MCF 10A (cell line): ENCODE measurements around the gene ZC3H12C. TPM values are rescaled to one million over a fixed set of nuclear protein-coding genes. Genes with fewer than 3 reads are reported as not detected.
"Not testable (repeated sequence)": the region's sequence is repeated elsewhere in the genome, so short reads cannot be mapped to it uniquely, and the experiment has no call there.

Experiments used
- BruUV-seq: library from RNA; stranded (reverse); fragments of 400-500 nt; replicated peaks from 2 replicates; lab custom pipeline; 2021; lab: Mats Ljungman, UMichigan
- CTCF ChIA-PET: fragments of 300-600 bp; sonication (Branson Sonifier 250); formaldehyde crosslinking; extraction: SDS; loops from one replicate; lab custom pipeline; 2021; ENCODE audit warnings: antibody characterized with exemption, inconsistent platforms; lab: Yijun Ruan, JAX
- POLR2A ChIA-PET: fragments of 300-600, 350-650 bp; sonication (Branson Sonifier 250); formaldehyde crosslinking; extraction: SDS; loops from one replicate; lab custom pipeline; 2020; ENCODE audit warnings: antibody characterized with exemption, inconsistent platforms; lab: Yijun Ruan, JAX
- DNase-seq: peaks from one replicate; pipeline ENCODE4 v3.0.0-alpha.2; 2018; ENCODE audit not compliant: unreplicated experiment
- H3K27ac Mint-ChIP-seq: one replicate; pipeline ENCODE4 v1.8.0; 2022; ENCODE audit warnings: mild to moderate bottlenecking, low read depth, mixed read lengths; ENCODE audit not compliant: unreplicated experiment
- H3K27me3 Mint-ChIP-seq: one replicate; pipeline ENCODE4 v1.8.0; 2022; ENCODE audit warnings: mixed read lengths; ENCODE audit not compliant: insufficient read depth, unreplicated experiment
- H3K36me3 Mint-ChIP-seq: one replicate; pipeline ENCODE4 v1.8.0; 2022; ENCODE audit warnings: mild to moderate bottlenecking, moderate library complexity, mixed read lengths; ENCODE audit not compliant: insufficient read depth, unreplicated experiment
- H3K4me1 Mint-ChIP-seq: one replicate; pipeline ENCODE4 v1.8.0; 2022; ENCODE audit warnings: mixed read lengths; ENCODE audit not compliant: insufficient read depth, unreplicated experiment
- H3K4me3 Mint-ChIP-seq: one replicate; pipeline ENCODE4 v1.8.0; 2022; ENCODE audit warnings: mild to moderate bottlenecking, moderate library complexity, mixed read lengths; ENCODE audit not compliant: unreplicated experiment
- H3K9me3 Mint-ChIP-seq: one replicate; pipeline ENCODE4 v1.8.0; 2022; ENCODE audit warnings: mixed read lengths; ENCODE audit not compliant: unreplicated experiment
- intact Hi-C: fragments of 100-400 bp; cut with micrococcal nuclease; formaldehyde crosslinking; loops from 2 replicates; pipeline ENCODE4 v1.14.1; 2022
- total RNA-seq: library from RNA; stranded (reverse); gene quantifications from 2 replicates; pipeline ENCODE4 v1.2.3, GENCODE V29; 2022
- TF ChIP-seq, protein P1 (sequence below): fragments of 200-600 bp; IDR thresholded peaks from one replicate; pipeline ENCODE4 v1.8.0; 2022; ENCODE audit warnings: antibody characterized with exemption, mild to moderate bottlenecking; ENCODE audit not compliant: unreplicated experiment

The ZC3H12C gene
- total RNA-seq, 1 experiment from 2014 or later = 37.7 TPM

- H3K9me3 Mint-ChIP-seq = no peaks in the 10 kb centered on the region
- POLR2A ChIA-PET = interaction anchor here (0.7 to 8.1 kb wide), 2 partner anchors 8 to 243 kb away, joined by 3 to 61 read pairs; no protein-coding TSS in a partner anchor
- BruUV-seq = no TSS peak
- H3K27me3 Mint-ChIP-seq = no peaks in the 10 kb centered on the region
- H3K4me1 Mint-ChIP-seq = peaks cover 30% of the 10 kb centered on the region
- no peak overlapping the region for H3K4me3 Mint-ChIP-seq
- no peak for DNase-seq
- H3K27ac Mint-ChIP-seq = peak overlapping the region; percentile 89
- intact Hi-C loops = no loop called here
- H3K36me3 Mint-ChIP-seq = no peaks in the 10 kb centered on the region
- TF ChIP-seq, protein P1, sequence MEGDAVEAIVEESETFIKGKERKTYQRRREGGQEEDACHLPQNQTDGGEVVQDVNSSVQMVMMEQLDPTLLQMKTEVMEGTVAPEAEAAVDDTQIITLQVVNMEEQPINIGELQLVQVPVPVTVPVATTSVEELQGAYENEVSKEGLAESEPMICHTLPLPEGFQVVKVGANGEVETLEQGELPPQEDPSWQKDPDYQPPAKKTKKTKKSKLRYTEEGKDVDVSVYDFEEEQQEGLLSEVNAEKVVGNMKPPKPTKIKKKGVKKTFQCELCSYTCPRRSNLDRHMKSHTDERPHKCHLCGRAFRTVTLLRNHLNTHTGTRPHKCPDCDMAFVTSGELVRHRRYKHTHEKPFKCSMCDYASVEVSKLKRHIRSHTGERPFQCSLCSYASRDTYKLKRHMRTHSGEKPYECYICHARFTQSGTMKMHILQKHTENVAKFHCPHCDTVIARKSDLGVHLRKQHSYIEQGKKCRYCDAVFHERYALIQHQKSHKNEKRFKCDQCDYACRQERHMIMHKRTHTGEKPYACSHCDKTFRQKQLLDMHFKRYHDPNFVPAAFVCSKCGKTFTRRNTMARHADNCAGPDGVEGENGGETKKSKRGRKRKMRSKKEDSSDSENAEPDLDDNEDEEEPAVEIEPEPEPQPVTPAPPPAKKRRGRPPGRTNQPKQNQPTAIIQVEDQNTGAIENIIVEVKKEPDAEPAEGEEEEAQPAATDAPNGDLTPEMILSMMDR = no peak
- CTCF ChIA-PET = interaction anchor here (0.6 to 1.1 kb wide), 2 partner anchors 12 to 133 kb away, joined by 4 read pairs; no protein-coding TSS in a partner anchor
These were observed 94.5 kb downstream of the ZC3H12C start for GRCh38 chr11:110187731-110188130.

GRCh38 chr11:110190885-110191284 is 97.7 kb downstream of the ZC3H12C start:
- no peaks in the 10 kb centered on the region for H3K27me3 Mint-ChIP-seq
- no peak for DNase-seq
- POLR2A ChIA-PET = interaction anchor here (0.5 to 1.6 kb wide), 3 partner anchors 11 to 1473 kb away, joined by 3 to 5 read pairs (median 3); no protein-coding TSS in a partner anchor
- no peaks in the 10 kb centered on the region for H3K36me3 Mint-ChIP-seq
- H3K27ac Mint-ChIP-seq = peak overlapping the region; percentile 79
- H3K4me3 Mint-ChIP-seq = no peak overlapping the region
- TF ChIP-seq, protein P1 = no peak
- no TSS peak for BruUV-seq
- intact Hi-C loops = no loop called here
- peaks cover 22% of the 10 kb centered on the region for H3K4me1 Mint-ChIP-seq
- H3K9me3 Mint-ChIP-seq = no peaks in the 10 kb centered on the region
- CTCF ChIA-PET = interaction anchor here (1.4 to 1.7 kb wide), 2 partner anchors 12 to 244 kb away, joined by 3 to 5 read pairs; no protein-coding TSS in a partner anchor

DNA sequence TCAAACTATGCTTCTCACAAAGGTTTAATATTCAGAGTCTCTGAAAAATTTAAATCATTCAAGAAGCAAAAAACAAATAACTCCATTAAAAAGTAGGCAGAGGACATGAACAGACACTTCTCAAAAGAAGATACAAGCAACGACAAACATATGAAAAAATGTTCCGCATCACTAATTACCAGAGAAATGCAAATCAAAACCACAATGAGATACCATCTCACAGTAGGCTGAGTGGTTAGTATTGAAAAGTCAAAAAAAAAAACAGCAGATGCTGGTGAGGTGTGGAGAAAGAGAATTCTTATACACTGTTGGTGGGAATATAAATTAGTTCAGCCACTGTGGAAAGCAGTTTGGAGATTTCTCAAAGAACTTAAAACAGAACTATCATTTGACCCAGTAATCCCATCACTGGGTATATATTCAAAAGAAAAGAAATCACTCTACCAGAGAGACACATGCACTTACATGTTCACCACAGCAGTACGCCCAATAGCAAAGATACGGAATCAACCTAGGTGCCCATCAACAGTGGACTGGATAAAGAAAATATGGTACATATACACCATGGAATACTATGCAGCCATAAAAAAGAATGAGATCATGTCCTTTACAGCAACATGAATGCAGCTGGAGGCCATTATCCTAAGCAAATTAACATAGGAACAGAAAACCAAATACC is 99.6 kb downstream of the ZC3H12C start:
- H3K27me3 Mint-ChIP-seq, H3K9me3 Mint-ChIP-seq, DNase-seq, H3K4me3 Mint-ChIP-seq, H3K36me3 Mint-ChIP-seq, intact Hi-C loops, BruUV-seq: not testable (repeated sequence)
- ChIA-PET CTCF (interaction anchor here (0.7 to 0.9 kb wide), 2 partner anchors 57 to 340 kb away, joined by 3 read pairs; no protein-coding TSS in a partner anchor), POLR2A (interaction anchor here (10.5 kb wide), 1 partner anchor 97 kb away, joined by 146 read pairs; the partner anchor contains the start of gene ZC3H12C)
- Mint-ChIP-seq H3K4me1 (peaks cover 40% of the 10 kb centered on the region), H3K27ac (peak overlapping the region; percentile 99)

DNA sequence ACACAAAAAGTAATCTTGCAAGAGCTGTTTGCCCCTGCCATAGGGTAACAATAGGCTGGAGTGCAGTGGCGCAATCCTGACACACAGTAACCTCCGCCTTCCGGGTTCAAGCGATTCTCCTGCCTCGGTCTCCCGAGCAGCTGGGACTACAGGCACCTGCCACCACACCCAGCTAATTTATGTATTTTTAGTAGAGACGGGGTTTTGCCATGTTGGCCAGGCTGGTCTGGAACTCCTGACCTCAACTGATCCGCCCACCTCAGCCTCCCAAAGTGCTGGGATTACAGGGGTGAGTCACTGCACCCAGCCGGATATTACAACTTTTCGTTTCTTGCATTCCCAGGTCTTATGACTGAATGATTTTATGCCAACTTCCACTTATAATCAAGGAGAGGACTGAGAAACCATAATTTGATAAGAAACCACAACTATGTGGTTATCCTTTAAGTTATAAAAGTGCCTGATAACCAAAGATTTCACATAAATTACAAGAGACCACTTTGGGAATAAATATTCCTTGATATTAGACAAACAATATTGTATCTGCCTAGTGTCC is 101.1 kb downstream of the ZC3H12C start:
- peaks cover 43% of the 10 kb centered on the region for H3K4me1 Mint-ChIP-seq
- peak overlapping the region; percentile 99 for H3K27ac Mint-ChIP-seq
- H3K27me3 Mint-ChIP-seq, H3K4me3 Mint-ChIP-seq, intact Hi-C loops, H3K9me3 Mint-ChIP-seq, H3K36me3 Mint-ChIP-seq, BruUV-seq, CTCF ChIA-PET: not testable (repeated sequence)
- peak; percentile 82 for DNase-seq
- POLR2A ChIA-PET = interaction anchor here (0.7 to 10.5 kb wide), 9 partner anchors 10 to 248 kb away, joined by 3 to 146 read pairs (median 3); partner anchors contain the start of gene ZC3H12C
